GM19455 (cell line): ENCODE measurements around the gene UBASH3A.

Experiments used
- ATAC-seq: cut with Tn5 transposase; IDR thresholded peaks from one replicate; pipeline ENCODE4 v1.9.1; 2021; ENCODE audit not compliant: unreplicated experiment

The UBASH3A gene

GRCh38 chr21:42409366-42409765 lies 5.7 kb downstream of the UBASH3A start:
- ATAC-seq, result no peak

GRCh38 chr21:42411197-42411869 lies 7.6 kb downstream of the UBASH3A start:
- ATAC-seq, result no peak

GRCh38 chr21:42411891-42412635 lies 8.4 kb downstream of the UBASH3A start:
- ATAC-seq, result no peak

- ATAC-seq, result no peak
Observed at GRCh38 chr21:42412636-42412933, 8.9 kb downstream of the UBASH3A start.

- no peak for ATAC-seq
Observed at GRCh38 chr21:42413093-42413492, 9.4 kb downstream of the UBASH3A start.

- no peak for ATAC-seq
Observed at GRCh38 chr21:42413500-42413899, 9.8 kb downstream of the UBASH3A start.

GRCh38 chr21:42414066-42414465 lies 10.4 kb downstream of the UBASH3A start:
- no peak for ATAC-seq

GRCh38 chr21:42414553-42414927 lies 10.8 kb downstream of the UBASH3A start:
- no peak for ATAC-seq

- ATAC-seq, result peak; percentile 72
Observed at GRCh38 chr21:42414928-42415769, 11.4 kb downstream of the UBASH3A start.

GRCh38 chr21:42417533-42417932 lies 13.8 kb downstream of the UBASH3A start:
- no peak for ATAC-seq

- no peak for ATAC-seq
Observed at GRCh38 chr21:42418886-42419285, 15.2 kb downstream of the UBASH3A start.

- no peak for ATAC-seq
Observed at GRCh38 chr21:42419845-42420244, 16.1 kb downstream of the UBASH3A start.

GRCh38 chr21:42421018-42421793 lies 17.5 kb downstream of the UBASH3A start:
- ATAC-seq, result no peak

GRCh38 chr21:42423197-42423675 lies 19.5 kb downstream of the UBASH3A start:
- ATAC-seq, result no peak

GRCh38 chr21:42423685-42424084 lies 20.0 kb downstream of the UBASH3A start:
- no peak for ATAC-seq

- ATAC-seq, result no peak
Observed at GRCh38 chr21:42424914-42425541, 21.3 kb downstream of the UBASH3A start.

- ATAC-seq, result no peak
Observed at GRCh38 chr21:42425591-42425990, 21.9 kb downstream of the UBASH3A start.

GRCh38 chr21:42426424-42426823 lies 22.7 kb downstream of the UBASH3A start:
- ATAC-seq, result no peak

GRCh38 chr21:42426876-42427480 lies 23.3 kb downstream of the UBASH3A start:
- no peak for ATAC-seq

- no peak for ATAC-seq
Observed at GRCh38 chr21:42427809-42428419, 24.2 kb downstream of the UBASH3A start.
